Measurements from ENCODE around the gene INMT. TPM values are rescaled to one million over a fixed set of nuclear protein-coding genes. Genes with fewer than 3 reads are reported as not detected.

INMT gene
- total RNA-seq, 6 experiments from 2014 or later, result not detected

DNA sequence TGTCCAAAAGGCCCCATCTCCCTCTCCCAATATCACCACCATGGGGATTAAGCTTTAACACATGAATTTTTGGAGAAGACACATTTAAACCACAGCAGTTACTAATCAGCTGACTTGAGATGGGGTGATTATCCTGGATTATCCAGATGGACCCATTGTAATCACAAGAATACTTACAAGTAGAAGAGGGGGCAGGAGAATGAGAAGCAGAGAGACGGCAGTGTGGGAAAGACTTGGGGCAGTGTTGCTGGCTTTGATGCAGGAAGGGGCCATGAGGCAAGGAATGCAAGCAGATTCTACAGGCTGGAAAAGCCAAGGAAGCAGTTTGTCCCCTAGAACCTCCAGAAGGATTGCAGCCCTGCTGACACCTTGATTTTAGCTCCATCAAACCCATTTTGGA is 30.7 kb upstream of the INMT start:
- no peak overlapping the region for H3K27ac Mint-ChIP-seq
- DNase-seq, result no peak
- H3K9me3 Mint-ChIP-seq, result peaks cover 29% of the 10 kb centered on the region
- no peak overlapping the region for H3K4me3 Mint-ChIP-seq
- peaks cover 15% of the 10 kb centered on the region for H3K36me3 Mint-ChIP-seq (ENCODE audit: low read depth)
- peaks cover 6% of the 10 kb centered on the region for H3K4me1 Mint-ChIP-seq (ENCODE audit: low read depth)
- TF ChIP-seq, protein P1, sequence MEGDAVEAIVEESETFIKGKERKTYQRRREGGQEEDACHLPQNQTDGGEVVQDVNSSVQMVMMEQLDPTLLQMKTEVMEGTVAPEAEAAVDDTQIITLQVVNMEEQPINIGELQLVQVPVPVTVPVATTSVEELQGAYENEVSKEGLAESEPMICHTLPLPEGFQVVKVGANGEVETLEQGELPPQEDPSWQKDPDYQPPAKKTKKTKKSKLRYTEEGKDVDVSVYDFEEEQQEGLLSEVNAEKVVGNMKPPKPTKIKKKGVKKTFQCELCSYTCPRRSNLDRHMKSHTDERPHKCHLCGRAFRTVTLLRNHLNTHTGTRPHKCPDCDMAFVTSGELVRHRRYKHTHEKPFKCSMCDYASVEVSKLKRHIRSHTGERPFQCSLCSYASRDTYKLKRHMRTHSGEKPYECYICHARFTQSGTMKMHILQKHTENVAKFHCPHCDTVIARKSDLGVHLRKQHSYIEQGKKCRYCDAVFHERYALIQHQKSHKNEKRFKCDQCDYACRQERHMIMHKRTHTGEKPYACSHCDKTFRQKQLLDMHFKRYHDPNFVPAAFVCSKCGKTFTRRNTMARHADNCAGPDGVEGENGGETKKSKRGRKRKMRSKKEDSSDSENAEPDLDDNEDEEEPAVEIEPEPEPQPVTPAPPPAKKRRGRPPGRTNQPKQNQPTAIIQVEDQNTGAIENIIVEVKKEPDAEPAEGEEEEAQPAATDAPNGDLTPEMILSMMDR (IDR thresholded peaks at IDR 0.05), result no peak
- peaks cover 29% of the 10 kb centered on the region for H3K27me3 Mint-ChIP-seq (ENCODE audit: insufficient read depth)

DNA sequence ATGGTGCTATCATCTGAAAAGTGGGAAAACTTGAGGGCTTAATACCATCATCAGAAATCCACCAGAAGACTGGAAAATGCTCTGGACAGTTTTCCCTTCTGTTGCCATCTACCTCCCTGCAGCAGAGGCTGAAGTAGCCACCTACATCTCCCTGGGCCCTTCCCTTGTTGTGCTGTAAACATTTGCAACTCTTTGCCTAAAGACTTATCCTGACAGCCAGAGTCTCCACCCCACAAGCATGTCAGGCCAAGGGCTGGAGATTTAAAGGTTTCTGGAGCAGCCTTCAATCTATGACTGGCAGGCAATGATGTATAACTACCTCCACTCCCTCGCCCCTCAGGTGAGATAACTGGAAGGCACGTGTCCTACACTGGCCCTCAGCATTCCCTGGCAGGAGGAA is 29.7 kb upstream of the INMT start:
- Mint-ChIP-seq H3K36me3 (ENCODE audit: low read depth) (peaks cover 12% of the 10 kb centered on the region), H3K4me1 (ENCODE audit: low read depth) (peaks cover 2% of the 10 kb centered on the region), H3K4me3 (no peak overlapping the region), H3K27ac (no peak overlapping the region), H3K9me3 (peaks cover 26% of the 10 kb centered on the region), H3K27me3 (ENCODE audit: insufficient read depth) (peaks cover 30% of the 10 kb centered on the region)
- DNase-seq, result no peak
- TF ChIP-seq, protein P1 (IDR thresholded peaks at IDR 0.05), result no peak

DNA sequence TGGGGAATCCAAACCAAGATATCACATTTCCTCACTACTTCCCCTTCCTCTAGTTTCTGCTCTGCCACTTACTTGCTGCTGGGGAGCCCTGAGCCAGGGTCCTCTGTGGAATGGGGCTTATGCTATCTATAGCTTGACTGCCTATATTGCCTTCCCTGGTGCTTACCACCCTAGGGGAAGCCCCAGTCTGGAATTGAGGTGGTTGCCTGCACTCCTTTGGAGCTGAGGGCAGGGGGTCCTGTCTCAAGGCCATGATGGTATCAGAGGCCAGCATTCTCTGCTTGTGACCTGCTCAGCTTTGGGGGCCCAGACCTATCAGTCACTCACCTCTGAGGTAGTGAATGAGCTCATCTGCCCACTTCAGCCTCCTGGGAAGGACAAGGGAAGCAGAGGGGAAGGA is 29.3 kb upstream of the INMT start:
- TF ChIP-seq, protein P1 (IDR thresholded peaks at IDR 0.05), result no peak
- H3K36me3 Mint-ChIP-seq (ENCODE audit: low read depth), result peaks cover 10% of the 10 kb centered on the region
- peaks cover 23% of the 10 kb centered on the region for H3K9me3 Mint-ChIP-seq
- no peak for DNase-seq
- no peak overlapping the region for H3K4me3 Mint-ChIP-seq
- no peaks in the 10 kb centered on the region for H3K4me1 Mint-ChIP-seq (ENCODE audit: low read depth)
- H3K27ac Mint-ChIP-seq, result no peak overlapping the region
- H3K27me3 Mint-ChIP-seq (ENCODE audit: insufficient read depth), result peaks cover 32% of the 10 kb centered on the region

DNA sequence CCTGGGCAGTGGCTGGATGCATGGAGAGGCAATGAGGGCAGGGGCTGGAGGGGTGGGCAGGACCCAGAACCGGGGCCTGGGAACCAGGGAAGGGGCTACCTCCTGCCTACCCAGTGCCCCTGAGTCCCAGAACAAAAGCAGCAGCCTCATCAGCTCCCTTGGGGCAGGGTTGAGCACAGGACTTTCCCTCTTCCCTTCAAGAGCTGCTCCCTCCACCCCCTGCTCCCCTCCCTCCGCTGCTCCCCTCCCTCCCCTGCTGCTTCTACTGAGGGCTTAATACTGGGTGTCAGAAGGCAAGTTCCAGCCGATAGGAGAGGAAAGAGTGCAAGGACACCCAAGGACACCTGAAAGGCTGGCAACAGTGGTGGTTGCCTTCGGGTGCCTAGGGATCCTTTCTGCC is 28.2 kb upstream of the INMT start:
- Mint-ChIP-seq H3K27ac (no peak overlapping the region), H3K4me1 (ENCODE audit: low read depth) (no peaks in the 10 kb centered on the region), H3K9me3 (peaks cover 13% of the 10 kb centered on the region), H3K27me3 (ENCODE audit: insufficient read depth) (peaks cover 34% of the 10 kb centered on the region), H3K36me3 (ENCODE audit: low read depth) (no peaks in the 10 kb centered on the region), H3K4me3 (no peak overlapping the region)
- TF ChIP-seq, protein P1 (IDR thresholded peaks at IDR 0.05), result no peak
- no peak for DNase-seq

DNA sequence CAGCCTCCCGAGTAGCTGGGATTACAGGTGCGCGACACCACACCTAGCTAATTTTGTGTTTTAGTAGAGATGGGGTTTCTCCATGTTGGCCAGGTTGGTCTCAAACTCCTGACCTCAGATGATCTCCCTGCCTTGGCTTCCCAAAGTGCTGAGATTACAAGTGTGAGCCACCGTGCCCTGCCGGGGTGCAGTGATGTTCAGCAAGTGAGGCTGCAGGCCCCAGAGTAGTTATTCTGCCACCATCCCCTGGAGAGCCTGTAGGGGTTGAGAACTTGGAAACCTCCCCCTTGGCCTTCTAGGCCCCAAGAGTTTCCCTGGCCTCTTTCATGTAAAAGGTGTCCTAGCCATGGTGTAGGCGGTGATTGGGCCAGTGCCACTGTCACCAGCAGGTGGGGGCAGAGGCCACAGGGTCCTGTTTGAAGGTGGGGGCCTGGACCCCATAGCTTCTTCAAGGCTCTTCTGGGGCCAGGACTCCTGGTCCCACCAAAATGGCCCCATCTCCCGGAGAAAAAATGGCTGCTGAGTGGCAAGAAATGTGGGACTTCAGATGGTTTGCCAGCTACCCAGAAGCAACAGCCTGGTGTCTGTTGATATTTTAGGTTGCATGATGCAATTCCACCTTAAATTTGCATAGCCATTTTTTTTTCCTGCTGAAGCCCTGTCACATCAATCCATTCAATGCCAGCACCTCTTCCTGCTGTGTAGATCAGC is 25.5 kb upstream of the INMT start:
- H3K9me3 Mint-ChIP-seq, result no peaks in the 10 kb centered on the region
- DNase-seq, result no peak
- no peaks in the 10 kb centered on the region for H3K36me3 Mint-ChIP-seq (ENCODE audit: low read depth)
- H3K27ac Mint-ChIP-seq, result no peak overlapping the region
- H3K4me3 Mint-ChIP-seq, result no peak overlapping the region
- peaks cover 50% of the 10 kb centered on the region for H3K27me3 Mint-ChIP-seq (ENCODE audit: insufficient read depth)
- no peaks in the 10 kb centered on the region for H3K4me1 Mint-ChIP-seq (ENCODE audit: low read depth)
- TF ChIP-seq, protein P1 (IDR thresholded peaks at IDR 0.05), result no peak
